ENCODE data around the gene TMEM134.
"Not testable (repeated sequence)": the region's sequence is repeated elsewhere in the genome, so short reads cannot be mapped to it uniquely, and the experiment has no call there.

The TMEM134 gene

GRCh38 chr11:67436459-67437081, 32.5 kb downstream of the TMEM134 start:
- DNase-seq: peak; percentile 91

- no peak for DNase-seq
These were observed 33.2 kb downstream of the TMEM134 start for GRCh38 chr11:67435727-67436458.

- no peak for DNase-seq
These were observed 33.9 kb downstream of the TMEM134 start for GRCh38 chr11:67435031-67435726.

- no peak for DNase-seq
These were observed 34.6 kb downstream of the TMEM134 start for GRCh38 chr11:67434395-67434881.

GRCh38 chr11:67433536-67434394, 35.3 kb downstream of the TMEM134 start:
- no peak for DNase-seq

- DNase-seq: no peak
These were observed 36.2 kb downstream of the TMEM134 start for GRCh38 chr11:67432655-67433349.

- DNase-seq: no peak
These were observed 37.5 kb downstream of the TMEM134 start for GRCh38 chr11:67431346-67432249.

- no peak for DNase-seq
These were observed 39.3 kb downstream of the TMEM134 start for GRCh38 chr11:67429722-67430121.

- no peak for DNase-seq
These were observed 39.9 kb downstream of the TMEM134 start for GRCh38 chr11:67429038-67429668.

- DNase-seq: peak; percentile 98
These were observed 40.7 kb downstream of the TMEM134 start, which contains the start of gene RPS6KB2 for GRCh38 chr11:67428052-67429001. Gene RPS6KB2, plus strand, starts transcription at chr11:67428494. Its CDS starts 52 bp downstream, at chr11:67428546.

- DNase-seq: not testable (repeated sequence)
These were observed 41.6 kb downstream of the TMEM134 start for GRCh38 chr11:67427364-67427859.

- DNase-seq: no peak
These were observed 45.0 kb downstream of the TMEM134 start for GRCh38 chr11:67423891-67424613.

GRCh38 chr11:67423466-67423865, 45.6 kb downstream of the TMEM134 start:
- no peak for DNase-seq

GRCh38 chr11:67422891-67423290, 46.2 kb downstream of the TMEM134 start:
- DNase-seq: peak; percentile 87

GRCh38 chr11:67421430-67422031, 47.5 kb downstream of the TMEM134 start:
- DNase-seq: no peak

- peak; percentile 99 for DNase-seq
These were observed 48.2 kb downstream of the TMEM134 start for GRCh38 chr11:67420646-67421429.

- no peak for DNase-seq
These were observed 48.9 kb downstream of the TMEM134 start for GRCh38 chr11:67420147-67420645.
